K562 (cell line): ENCODE data around the gene GPNMB. TPM values are rescaled to one million over a fixed set of nuclear protein-coding genes. Genes with fewer than 3 reads are reported as not detected.

ENCODE experiments used
- RBFOX2 ChIP-seq: fragments of 200-400 bp; formaldehyde crosslinking; IDR thresholded peaks from 2 replicates; pipeline ENCODE4 v1.6.1; 2017; ENCODE audit warnings: low read depth, mild to moderate bottlenecking, low read length, moderate library complexity
- SRSF1 ChIP-seq: fragments of 200-400 bp; formaldehyde crosslinking; IDR thresholded peaks from 2 replicates; pipeline ENCODE4 v1.6.1; 2017; ENCODE audit warnings: mild to moderate bottlenecking, low read depth, low read length, moderate library complexity
- polyA plus RNA-seq, 8 experiments: library from polyadenylated mRNA; depleted of rRNA in 4 of 8; stranded (reverse) in 5 of 8; unstranded in 3 of 8; fragments of >200 nt; fragmentation: Nextera tagmentation in 2 of 8; fragmentation: Illumina TruSeq in 1 of 8; extraction: Ambion mirVana in 2 of 8; extraction: Trizol in 1 of 8; gene quantifications; 2 replicates each; pipeline versions ENCODE4 v1.2.1 to v1.2.3, GENCODE V29; 2011 to 2014; ENCODE audit warnings: inconsistent platforms in 1 of 8, missing spikeins in 1 of 8
- total RNA-seq, 7 experiments: library from RNA; depleted of rRNA in 6 of 7; stranded (reverse); fragments of >200 nt in 6 of 7; fragmentation: Illumina TruSeq in 2 of 7; extraction: Trizol in 2 of 7; gene quantifications; 2 replicates each; pipeline versions ENCODE4 v1.2.1 to v1.2.3, GENCODE V29; 2011 to 2021; ENCODE audit warnings: low replicate concordance in 1 of 7
- TF ChIP-seq, protein P1 (sequence below), 2 experiments: fragments of 450-650 bp; formaldehyde crosslinking in 1 of 2; IDR thresholded peaks; 2 replicates each; pipeline versions ENCODE4 v1.4.0 to v1.6.1; 2014 to 2020; ENCODE audit warnings: mild to moderate bottlenecking in 2 of 2, borderline replicate concordance in 1 of 2, low read depth in 1 of 2
- TF ChIP-seq, protein P2 (sequence below): IDR thresholded peaks from 2 replicates; pipeline ENCODE4 v1.6.1; 2011; ENCODE audit warnings: borderline replicate concordance, low read depth, mild to moderate bottlenecking, moderate library complexity, low read length; ENCODE audit not compliant: insufficient read depth, poor library complexity, severe bottlenecking

GPNMB gene
- total and polyA plus RNA-seq, 9 of the 15 experiments (the other 6 are each of a cell fraction or from before 2014, with no cell fraction given): 0.15 to 0.72 (median 0.33) TPM

DNA sequence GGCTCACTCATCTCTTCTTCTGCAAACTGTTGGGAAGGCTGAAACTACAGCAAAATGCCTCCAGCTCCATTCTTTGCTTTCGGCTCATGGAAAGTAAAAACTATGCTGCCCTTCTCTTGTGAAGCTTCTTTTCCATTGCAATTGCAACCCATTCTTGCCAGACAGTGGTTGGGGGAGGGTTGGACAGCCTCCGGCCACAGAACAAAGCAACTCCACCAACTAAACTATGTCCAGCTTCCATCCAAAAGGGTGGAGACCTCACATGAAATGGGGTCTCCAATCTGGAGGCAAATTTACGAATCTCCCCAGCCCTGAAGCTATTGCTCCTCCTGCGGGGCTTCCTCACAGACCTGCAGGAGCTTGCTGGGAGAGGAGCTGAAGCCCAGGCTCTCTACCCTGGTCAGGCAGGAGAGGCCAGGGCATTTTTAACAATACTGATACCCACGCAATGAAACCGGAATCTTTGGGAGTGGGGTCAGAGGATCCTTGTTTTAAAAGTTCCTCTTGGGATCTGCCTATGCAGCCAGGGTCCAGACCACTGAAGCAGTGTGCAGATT, 549 bp downstream of the GPNMB start (continued):
- TF ChIP-seq, protein P1, sequence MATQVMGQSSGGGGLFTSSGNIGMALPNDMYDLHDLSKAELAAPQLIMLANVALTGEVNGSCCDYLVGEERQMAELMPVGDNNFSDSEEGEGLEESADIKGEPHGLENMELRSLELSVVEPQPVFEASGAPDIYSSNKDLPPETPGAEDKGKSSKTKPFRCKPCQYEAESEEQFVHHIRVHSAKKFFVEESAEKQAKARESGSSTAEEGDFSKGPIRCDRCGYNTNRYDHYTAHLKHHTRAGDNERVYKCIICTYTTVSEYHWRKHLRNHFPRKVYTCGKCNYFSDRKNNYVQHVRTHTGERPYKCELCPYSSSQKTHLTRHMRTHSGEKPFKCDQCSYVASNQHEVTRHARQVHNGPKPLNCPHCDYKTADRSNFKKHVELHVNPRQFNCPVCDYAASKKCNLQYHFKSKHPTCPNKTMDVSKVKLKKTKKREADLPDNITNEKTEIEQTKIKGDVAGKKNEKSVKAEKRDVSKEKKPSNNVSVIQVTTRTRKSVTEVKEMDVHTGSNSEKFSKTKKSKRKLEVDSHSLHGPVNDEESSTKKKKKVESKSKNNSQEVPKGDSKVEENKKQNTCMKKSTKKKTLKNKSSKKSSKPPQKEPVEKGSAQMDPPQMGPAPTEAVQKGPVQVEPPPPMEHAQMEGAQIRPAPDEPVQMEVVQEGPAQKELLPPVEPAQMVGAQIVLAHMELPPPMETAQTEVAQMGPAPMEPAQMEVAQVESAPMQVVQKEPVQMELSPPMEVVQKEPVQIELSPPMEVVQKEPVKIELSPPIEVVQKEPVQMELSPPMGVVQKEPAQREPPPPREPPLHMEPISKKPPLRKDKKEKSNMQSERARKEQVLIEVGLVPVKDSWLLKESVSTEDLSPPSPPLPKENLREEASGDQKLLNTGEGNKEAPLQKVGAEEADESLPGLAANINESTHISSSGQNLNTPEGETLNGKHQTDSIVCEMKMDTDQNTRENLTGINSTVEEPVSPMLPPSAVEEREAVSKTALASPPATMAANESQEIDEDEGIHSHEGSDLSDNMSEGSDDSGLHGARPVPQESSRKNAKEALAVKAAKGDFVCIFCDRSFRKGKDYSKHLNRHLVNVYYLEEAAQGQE (IDR thresholded peaks at IDR 0.05; ENCODE audit: borderline replicate concordance): no peak
- TF ChIP-seq, protein P1 (CRISPR knock-in tag; IDR thresholded peaks at IDR 0.05; ENCODE audit: low read depth): no peak
- TF ChIP-seq, protein P2, sequence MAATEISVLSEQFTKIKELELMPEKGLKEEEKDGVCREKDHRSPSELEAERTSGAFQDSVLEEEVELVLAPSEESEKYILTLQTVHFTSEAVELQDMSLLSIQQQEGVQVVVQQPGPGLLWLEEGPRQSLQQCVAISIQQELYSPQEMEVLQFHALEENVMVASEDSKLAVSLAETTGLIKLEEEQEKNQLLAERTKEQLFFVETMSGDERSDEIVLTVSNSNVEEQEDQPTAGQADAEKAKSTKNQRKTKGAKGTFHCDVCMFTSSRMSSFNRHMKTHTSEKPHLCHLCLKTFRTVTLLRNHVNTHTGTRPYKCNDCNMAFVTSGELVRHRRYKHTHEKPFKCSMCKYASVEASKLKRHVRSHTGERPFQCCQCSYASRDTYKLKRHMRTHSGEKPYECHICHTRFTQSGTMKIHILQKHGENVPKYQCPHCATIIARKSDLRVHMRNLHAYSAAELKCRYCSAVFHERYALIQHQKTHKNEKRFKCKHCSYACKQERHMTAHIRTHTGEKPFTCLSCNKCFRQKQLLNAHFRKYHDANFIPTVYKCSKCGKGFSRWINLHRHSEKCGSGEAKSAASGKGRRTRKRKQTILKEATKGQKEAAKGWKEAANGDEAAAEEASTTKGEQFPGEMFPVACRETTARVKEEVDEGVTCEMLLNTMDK: no peak
- TF ChIP-seq RBFOX2 (no peak), SRSF1 (no peak)
